Non-pigmented ciliary epithelial cell (primary cell): ENCODE data around the gene BEAN1.
"Not testable (repeated sequence)": the region's sequence is repeated elsewhere in the genome, so short reads cannot be mapped to it uniquely, and the experiment has no call there.

Experiments
- DNase-seq: peaks from one replicate; pipeline ENCODE4 v3.0.0-alpha.2; 2010; ENCODE audit warnings: low read depth

Gene BEAN1

GRCh38 chr16:66486199-66486772 is 59.2 kb downstream of the BEAN1 start:
- DNase-seq: no peak

GRCh38 chr16:66486773-66487579 is 59.9 kb downstream of the BEAN1 start:
- no peak for DNase-seq

- no peak for DNase-seq
These were observed 60.6 kb downstream of the BEAN1 start for GRCh38 chr16:66487580-66488275.

GRCh38 chr16:66488505-66488904 is 61.4 kb downstream of the BEAN1 start:
- DNase-seq: no peak

GRCh38 chr16:66489385-66489784 is 62.3 kb downstream of the BEAN1 start:
- DNase-seq: no peak

- no peak for DNase-seq
These were observed 62.7 kb downstream of the BEAN1 start for GRCh38 chr16:66489818-66490217.

- DNase-seq: no peak
These were observed 64.0 kb downstream of the BEAN1 start for GRCh38 chr16:66490774-66491715.

GRCh38 chr16:66491716-66492064 is 64.6 kb downstream of the BEAN1 start:
- no peak for DNase-seq

GRCh38 chr16:66493490-66494401 is 66.7 kb downstream of the BEAN1 start:
- no peak for DNase-seq

- DNase-seq: no peak
These were observed 67.8 kb downstream of the BEAN1 start for GRCh38 chr16:66494916-66495315.

GRCh38 chr16:66495440-66495839 is 68.3 kb downstream of the BEAN1 start:
- DNase-seq: no peak

- DNase-seq: not testable (repeated sequence)
These were observed 69.1 kb downstream of the BEAN1 start for GRCh38 chr16:66496226-66496625.

- not testable (repeated sequence) for DNase-seq
These were observed 70.8 kb downstream of the BEAN1 start for GRCh38 chr16:66497921-66498320.

- DNase-seq: not testable (repeated sequence)
These were observed 74.5 kb downstream of the BEAN1 start for GRCh38 chr16:66501563-66501962.

- DNase-seq: no peak
These were observed 75.2 kb downstream of the BEAN1 start for GRCh38 chr16:66502020-66502913.

GRCh38 chr16:66503030-66503429 is 75.9 kb downstream of the BEAN1 start:
- DNase-seq: no peak

- no peak for DNase-seq
These were observed 76.5 kb downstream of the BEAN1 start for GRCh38 chr16:66503612-66504011.

GRCh38 chr16:66507731-66508239 is 80.7 kb downstream of the BEAN1 start:
- no peak for DNase-seq

GRCh38 chr16:66508248-66508913 is 81.3 kb downstream of the BEAN1 start:
- DNase-seq: no peak
